SU-DHL-6 (cell line): ENCODE results near the gene ANKRD42.

ENCODE experiments used
- H2AFZ ChIP-seq: fragments of 200-600 bp; sonication (generic); 2 replicates; pipeline ENCODE4 v1.6.1; 2014; ENCODE audit warnings: low read depth, mild to moderate bottlenecking, moderate library complexity, mixed read lengths, antibody characterized with exemption, low read length; ENCODE audit not compliant: severe bottlenecking
- H3F3A ChIP-seq: fragments of 200-600 bp; shearing (Covaris generic); 2 replicates; pipeline ENCODE4 v1.6.0; 2016; ENCODE audit warnings: antibody characterized with exemption, mild to moderate bottlenecking; ENCODE audit not compliant: insufficient read depth
- H3K27ac ChIP-seq: fragments of 200-600 bp; sonication (generic); 2 replicates; pipeline ENCODE4 v1.5.1; 2016; ENCODE audit warnings: low read depth, mild to moderate bottlenecking, low read length, moderate library complexity, mixed read lengths
- H3K27me3 ChIP-seq: fragments of 200-600 bp; sonication (generic), shearing (Covaris generic); 2 replicates; pipeline ENCODE4 v1.6.0; 2014; ENCODE audit warnings: mild to moderate bottlenecking, low read length
- H3K36me3 ChIP-seq: fragments of 200-600 bp; sonication (generic); 2 replicates; pipeline ENCODE4 v1.6.1; 2014; ENCODE audit warnings: mild to moderate bottlenecking, low read length, mixed read lengths
- H3K4me2 ChIP-seq: fragments of 300-600, 200-600 bp; shearing (Covaris generic), sonication (generic); 2 replicates; pipeline ENCODE4 v1.6.0; 2014; ENCODE audit warnings: low read length, low read depth, mild to moderate bottlenecking; ENCODE audit not compliant: poor library complexity, severe bottlenecking
- H3K4me3 ChIP-seq: fragments of 200-600 bp; sonication (generic); 2 replicates; pipeline ENCODE4 v1.5.1; 2014; ENCODE audit warnings: antibody characterized with exemption, low read length, mild to moderate bottlenecking, mixed read lengths; ENCODE audit not compliant: insufficient read depth, poor library complexity, severe bottlenecking
- H3K79me2 ChIP-seq: fragments of 200-600 bp; sonication (generic); 2 replicates; pipeline ENCODE4 v1.6.1; 2014; ENCODE audit warnings: mild to moderate bottlenecking, low read length, moderate library complexity; ENCODE audit not compliant: insufficient read depth
- H3K9ac ChIP-seq: fragments of 200-600 bp; sonication (generic); 2 replicates; pipeline ENCODE4 v1.7.0; 2014; ENCODE audit warnings: mild to moderate bottlenecking, low read length
- H3K9me2 ChIP-seq: fragments of 200-600 bp; sonication (generic); replicated peaks from 2 replicates; pipeline ENCODE4 v1.6.1; 2014; ENCODE audit warnings: low read length; ENCODE audit not compliant: insufficient read depth
- H3K9me3 ChIP-seq: fragments of 200-600 bp; sonication (generic); 2 replicates; pipeline ENCODE4 v1.6.1; 2014; ENCODE audit warnings: low read length, mixed read lengths; ENCODE audit not compliant: insufficient read depth
- H4K20me1 ChIP-seq: fragments of 200-600 bp; sonication (generic); 2 replicates; pipeline ENCODE4 v1.6.1; 2014; ENCODE audit warnings: low read depth, mild to moderate bottlenecking, antibody characterized with exemption, low read length, moderate library complexity, mixed read lengths
- CTCF ChIP-seq: fragments of 200-600 bp; sonication (generic); IDR thresholded peaks from one replicate; pipeline ENCODE4 v1.5.1; 2017; ENCODE audit warnings: antibody characterized with exemption, mild to moderate bottlenecking, low read length, moderate library complexity; ENCODE audit not compliant: insufficient read depth, poor library complexity, severe bottlenecking
- EZH2phosphoT487 ChIP-seq: fragments of 200-600 bp; sonication (generic), shearing (Covaris generic); conservative IDR thresholded peaks from 2 replicates; pipeline ENCODE4 v1.6.1; 2018; ENCODE audit warnings: mild to moderate bottlenecking, antibody characterized with exemption, low read length, moderate library complexity, mixed read lengths

ANKRD42 gene

GRCh38 chr11:83161610-83162199, 31.8 kb upstream of the ANKRD42 start:
- Histone ChIP-seq H3K79me2 (peaks cover 98% of the 10 kb centered on the region), H3K36me3 (peaks cover 73% of the 10 kb centered on the region), H3K9me3 (no peaks in the 10 kb centered on the region), H4K20me1 (peaks cover 54% of the 10 kb centered on the region), H3K4me2 (peak overlapping the region; percentile 92), H3K9me2 (no peaks in the 10 kb centered on the region), H2AFZ (no peak overlapping the region), H3K27ac (no peak overlapping the region; the same call in 1 of the 2 replicates), H3F3A (peaks cover 37% of the 10 kb centered on the region), H3K9ac (0 out of 2 replicates have a peak overlapping the region, but pooled peaks have one; percentile 1), H3K4me3 (no peak overlapping the region), H3K27me3 (no peaks in the 10 kb centered on the region)
- no peak for TF ChIP-seq EZH2phosphoT487
- no peak for TF ChIP-seq CTCF

GRCh38 chr11:83162377-83162776, 31.1 kb upstream of the ANKRD42 start:
- peaks cover 100% of the 10 kb centered on the region for H3K79me2 ChIP-seq

GRCh38 chr11:83166193-83166866, 27.2 kb upstream of the ANKRD42 start:
- H4K20me1 ChIP-seq = peaks cover 46% of the 10 kb centered on the region
- no peak overlapping the region for H2AFZ ChIP-seq
- H3K9me2 ChIP-seq = no peaks in the 10 kb centered on the region
- no peak overlapping the region for H3K27ac ChIP-seq
- no peaks in the 10 kb centered on the region for H3K27me3 ChIP-seq
- H3K4me3 ChIP-seq = no peak overlapping the region
- H3K9me3 ChIP-seq = no peaks in the 10 kb centered on the region
- peaks cover 37% of the 10 kb centered on the region for H3F3A ChIP-seq
- H3K79me2 ChIP-seq = peaks cover 100% of the 10 kb centered on the region
- H3K36me3 ChIP-seq = peaks cover 81% of the 10 kb centered on the region
- H3K4me2 ChIP-seq = no peak overlapping the region
- H3K9ac ChIP-seq = no peak overlapping the region
- TF ChIP-seq EZH2phosphoT487 = no peak
- TF ChIP-seq CTCF = no peak

More at GRCh38 chr11:83162377-83162776, 31.1 kb upstream of the ANKRD42 start:
- Histone ChIP-seq H3K4me3 (no peak overlapping the region), H3K9me2 (no peaks in the 10 kb centered on the region), H2AFZ (no peak overlapping the region), H3K9ac (no peak overlapping the region), H3K27ac (no peak overlapping the region), H3K27me3 (no peaks in the 10 kb centered on the region), H3F3A (peaks cover 37% of the 10 kb centered on the region), H3K9me3 (no peaks in the 10 kb centered on the region), H3K4me2 (peak overlapping the region; percentile 92), H3K36me3 (peaks cover 79% of the 10 kb centered on the region), H4K20me1 (peaks cover 56% of the 10 kb centered on the region)
- TF ChIP-seq CTCF (no peak), EZH2phosphoT487 (no peak)
